ENCODE measurements around the gene CELA2B.
"Not testable (repeated sequence)": the region's sequence is repeated elsewhere in the genome, so short reads cannot be mapped to it uniquely, and the experiment has no call there.

CELA2B gene

GRCh38 chr1:15445390-15446122 is 30.3 kb upstream of the CELA2B start:
- no peak for DNase-seq

- no peak for DNase-seq
Measured at GRCh38 chr1:15446212-15446611, 29.7 kb upstream of the CELA2B start.

GRCh38 chr1:15448877-15449462 is 26.9 kb upstream of the CELA2B start:
- DNase-seq: no peak

- no peak for DNase-seq
Measured at GRCh38 chr1:15449567-15449966, 26.3 kb upstream of the CELA2B start.

- no peak for DNase-seq
Measured at GRCh38 chr1:15451014-15451722, 24.7 kb upstream of the CELA2B start.

- no peak for DNase-seq
Measured at GRCh38 chr1:15452216-15452615, 23.7 kb upstream of the CELA2B start.

GRCh38 chr1:15452866-15453571 is 22.9 kb upstream of the CELA2B start:
- DNase-seq: no peak

GRCh38 chr1:15453734-15454133 is 22.2 kb upstream of the CELA2B start:
- no peak for DNase-seq

GRCh38 chr1:15454256-15454655 is 21.6 kb upstream of the CELA2B start:
- DNase-seq: no peak

GRCh38 chr1:15455522-15455921 is 20.4 kb upstream of the CELA2B start:
- no peak for DNase-seq

- DNase-seq: no peak
Measured at GRCh38 chr1:15456313-15456954, 19.5 kb upstream of the CELA2B start, which contains the start of gene CELA2A. TSS of gene CELA2A (plus strand) at chr1:15456732. CDS start at chr1:15456754, 22 bp downstream.

- no peak for DNase-seq
Measured at GRCh38 chr1:15457585-15457984, 18.3 kb upstream of the CELA2B start.

GRCh38 chr1:15458388-15458787 is 17.5 kb upstream of the CELA2B start:
- DNase-seq: not testable (repeated sequence)

- DNase-seq: no peak
Measured at GRCh38 chr1:15459771-15460707, 15.9 kb upstream of the CELA2B start.

GRCh38 chr1:15460708-15461095 is 15.2 kb upstream of the CELA2B start:
- no peak for DNase-seq

- not testable (repeated sequence) for DNase-seq
Measured at GRCh38 chr1:15463064-15463800, 12.7 kb upstream of the CELA2B start.

- DNase-seq: not testable (repeated sequence)
Measured at GRCh38 chr1:15463926-15464322, 12.0 kb upstream of the CELA2B start.

GRCh38 chr1:15465674-15466073 is 10.2 kb upstream of the CELA2B start:
- no peak for DNase-seq

- not testable (repeated sequence) for DNase-seq
Measured at GRCh38 chr1:15466955-15467625, 8.8 kb upstream of the CELA2B start.

GRCh38 chr1:15468145-15468544 is 7.8 kb upstream of the CELA2B start:
- DNase-seq: no peak

Data from NCI-H2081 treated with DMSO at 0.1 percent for 48 hours (cell line).